GM18870 (cell line): Measurements from ENCODE around the gene EPB41L1.

ENCODE experiments used
- ATAC-seq: cut with Tn5 transposase; IDR thresholded peaks from one replicate; pipeline ENCODE4 v1.9.1; 2021; ENCODE audit warnings: moderate library complexity; ENCODE audit not compliant: unreplicated experiment

Gene EPB41L1

GRCh38 chr20:36153736-36154699 is 522 bp upstream of the EPB41L1 start:
- ATAC-seq: no peak

GRCh38 chr20:36155629-36155971 is 1.1 kb downstream of the EPB41L1 start:
- ATAC-seq: no peak

- no peak for ATAC-seq
Measured at GRCh38 chr20:36155991-36156390, 1.5 kb downstream of the EPB41L1 start.

DNA sequence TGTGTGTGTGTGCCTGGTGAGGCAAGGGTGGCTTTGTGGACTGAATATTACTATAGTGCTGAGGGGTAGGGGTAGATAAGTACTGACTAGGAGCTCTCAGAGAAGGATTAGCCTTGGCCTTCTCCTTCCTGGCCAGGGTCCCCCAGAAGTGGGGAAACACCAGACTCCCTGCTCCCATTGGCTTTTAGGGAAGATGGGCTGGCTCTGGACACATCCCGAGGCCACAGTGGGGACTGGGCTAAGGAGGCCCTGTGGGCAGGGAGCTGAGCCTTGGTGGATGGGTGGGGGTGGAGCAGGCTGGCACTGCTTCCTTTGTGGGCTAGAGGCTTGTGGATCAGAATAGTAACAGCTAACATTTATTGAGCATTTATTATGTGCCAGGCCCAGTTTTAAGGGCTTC is 3.1 kb downstream of the EPB41L1 start:
- ATAC-seq: no peak

DNA sequence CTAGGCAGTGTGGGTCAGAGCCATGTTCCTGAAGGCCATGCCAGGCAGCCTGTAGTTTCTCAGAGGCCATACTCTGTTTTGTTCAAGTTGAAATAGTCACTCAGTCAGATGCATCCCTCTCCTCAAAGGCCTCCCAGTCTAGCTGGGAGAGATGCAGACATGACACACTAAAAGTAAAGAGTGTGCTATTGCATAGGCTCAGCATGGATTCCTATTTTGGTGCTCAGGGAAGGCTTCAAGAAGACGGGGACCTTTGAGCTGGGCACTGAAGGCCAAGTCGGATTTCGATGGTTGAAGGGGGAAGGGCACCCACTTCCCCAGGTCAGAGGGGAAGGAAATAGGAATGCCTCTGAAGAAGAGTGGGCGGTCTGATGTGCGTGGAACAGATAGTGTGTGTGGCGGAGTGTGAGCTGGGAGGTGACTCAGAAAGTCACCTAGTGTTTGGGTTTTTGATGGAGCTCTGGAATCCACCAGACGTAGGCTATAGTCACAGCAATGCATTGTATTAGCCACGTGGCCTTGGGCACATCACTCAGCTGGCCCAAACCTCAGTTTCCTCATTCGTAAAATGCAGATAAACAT is 3.7 kb downstream of the EPB41L1 start:
- ATAC-seq: no peak

GRCh38 chr20:36159833-36160232 is 5.3 kb downstream of the EPB41L1 start:
- ATAC-seq: no peak

DNA sequence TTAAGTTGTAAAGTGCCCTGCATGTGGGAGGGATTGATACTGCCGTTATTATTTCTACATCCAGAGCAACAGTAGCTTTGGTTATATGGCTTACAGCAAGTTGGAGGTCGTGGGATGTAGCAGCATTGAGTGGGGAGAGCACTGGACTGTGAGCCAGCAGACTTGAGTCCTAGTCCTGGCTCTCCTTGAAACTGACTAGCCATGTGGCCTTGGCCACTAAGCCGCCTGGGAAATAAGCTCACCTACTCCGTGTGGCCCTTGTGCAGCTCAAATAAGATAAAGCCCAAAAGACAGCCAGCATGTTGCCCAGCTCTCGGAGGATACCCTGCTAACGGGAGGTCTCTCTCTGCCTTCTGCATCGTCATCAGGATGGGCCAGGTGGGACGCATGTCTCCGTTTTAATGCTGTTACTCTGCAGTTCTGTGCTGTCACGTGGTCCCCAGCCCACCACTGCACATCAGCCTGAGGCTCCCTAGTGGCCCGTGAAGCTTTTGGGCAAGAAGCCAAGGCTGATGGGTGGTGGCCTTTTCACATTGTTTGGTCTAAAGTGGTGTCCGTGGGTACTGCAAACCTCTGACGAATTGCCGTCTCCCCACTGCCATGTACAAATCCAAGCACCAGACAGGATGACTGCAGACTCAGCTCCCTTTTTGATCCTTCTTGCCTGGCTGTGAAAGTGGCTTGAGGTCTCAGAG is 7.9 kb downstream of the EPB41L1 start:
- no peak for ATAC-seq

GRCh38 chr20:36167902-36168503 is 13.5 kb downstream of the EPB41L1 start:
- ATAC-seq: no peak

DNA sequence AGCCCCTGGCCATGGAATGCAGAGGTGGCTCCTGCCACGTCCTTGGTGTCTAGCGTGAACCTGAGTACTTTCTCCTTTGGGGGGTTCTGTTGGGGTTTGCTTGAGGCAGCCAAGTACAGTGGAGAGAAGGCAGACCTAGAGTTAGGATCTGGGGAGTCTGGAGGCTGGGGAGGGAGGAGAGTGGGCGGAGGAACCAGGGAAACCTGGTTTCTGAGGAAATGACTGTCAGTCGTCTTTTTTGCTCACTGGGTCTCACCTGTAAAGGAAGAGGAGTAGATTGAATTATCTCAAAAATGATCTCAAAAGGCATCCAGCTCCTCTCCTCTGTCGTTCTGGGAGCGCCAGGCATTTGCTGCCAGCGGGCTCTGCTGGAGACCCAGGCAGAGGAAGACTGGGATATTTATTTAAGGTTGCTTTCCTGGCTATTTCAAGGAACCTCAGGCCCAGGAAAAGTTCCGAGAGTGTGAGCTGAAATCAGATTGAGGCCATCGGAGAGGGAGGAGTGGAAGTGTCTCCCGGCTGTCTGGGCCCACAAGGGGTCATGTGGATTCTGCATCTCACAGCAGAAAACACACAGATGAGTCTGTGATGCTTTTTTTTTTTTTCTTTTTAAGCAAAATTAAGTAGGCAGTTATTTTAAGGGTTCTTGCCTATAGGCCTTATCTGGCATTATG is 16.1 kb downstream of the EPB41L1 start:
- no peak for ATAC-seq

DNA sequence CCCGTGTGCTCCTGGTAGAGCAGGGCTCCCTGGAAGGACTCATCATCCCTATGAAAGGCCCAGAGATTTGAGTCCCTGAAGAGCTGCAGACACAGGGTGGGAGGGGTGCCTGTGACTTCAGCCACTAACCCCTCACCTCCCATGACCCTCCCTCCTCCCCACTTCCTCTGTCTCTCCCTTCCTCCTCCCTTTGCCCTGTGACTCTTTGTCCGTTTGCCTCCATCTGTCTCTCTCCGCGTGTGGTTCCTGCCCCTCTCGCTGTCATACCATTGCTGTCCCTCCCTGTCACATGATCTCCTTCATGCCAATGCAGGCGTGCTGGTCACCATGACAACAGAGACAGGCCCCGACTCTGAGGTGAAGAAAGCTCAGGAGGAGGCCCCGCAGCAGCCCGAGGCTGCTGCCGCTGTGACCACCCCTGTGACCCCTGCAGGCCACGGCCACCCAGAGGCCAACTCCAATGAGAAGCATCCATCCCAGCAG is 19.0 kb downstream of the EPB41L1 start:
- no peak for ATAC-seq

GRCh38 chr20:36175016-36175415 is 20.5 kb downstream of the EPB41L1 start:
- ATAC-seq: no peak

DNA sequence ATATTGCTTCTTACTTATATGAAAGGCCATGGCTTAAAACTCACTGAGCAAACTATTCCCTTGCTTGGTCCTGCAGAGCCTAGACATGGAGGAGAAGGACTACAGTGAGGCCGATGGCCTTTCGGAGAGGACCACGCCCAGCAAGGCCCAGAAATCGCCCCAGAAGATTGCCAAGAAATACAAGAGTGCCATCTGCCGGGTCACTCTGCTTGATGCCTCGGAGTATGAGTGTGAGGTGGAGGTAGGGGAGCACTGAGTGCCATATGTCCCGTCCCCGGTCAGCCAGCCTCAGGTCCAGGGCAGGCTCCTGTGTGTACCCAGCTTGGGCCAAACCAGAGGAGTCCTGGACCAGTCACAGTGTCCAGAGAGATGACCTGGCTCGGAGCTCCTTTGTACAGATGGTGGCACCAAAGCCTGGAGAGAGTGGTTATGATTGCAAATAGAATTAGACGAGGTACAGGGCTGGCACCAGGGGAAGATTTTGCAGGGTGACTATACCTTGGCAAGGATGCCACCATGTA is 21.0 kb downstream of the EPB41L1 start:
- ATAC-seq: no peak

GRCh38 chr20:36177716-36178115 is 23.2 kb downstream of the EPB41L1 start:
- ATAC-seq: no peak

- no peak for ATAC-seq
Measured at GRCh38 chr20:36179170-36179945, 24.8 kb downstream of the EPB41L1 start.

DNA sequence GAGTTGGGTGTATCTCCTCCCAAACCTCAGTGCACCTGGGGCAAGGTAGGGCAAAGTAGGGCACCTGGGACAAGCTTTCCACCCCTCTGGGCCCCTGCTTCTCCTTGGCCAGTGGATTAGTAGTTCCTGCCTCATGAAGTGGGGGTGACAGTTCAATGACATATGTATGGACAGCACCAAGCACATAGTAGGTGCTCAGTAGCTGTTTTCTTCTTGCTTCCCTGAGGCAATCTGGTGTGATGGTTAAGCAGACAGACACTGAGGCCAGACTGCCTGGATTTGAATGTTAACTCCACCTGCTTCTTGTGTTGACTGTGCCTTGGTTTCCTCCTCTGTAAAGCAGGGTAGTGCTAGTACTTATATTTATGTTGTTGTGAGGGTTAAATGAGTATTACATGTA is 25.8 kb downstream of the EPB41L1 start:
- ATAC-seq: no peak

- no peak for ATAC-seq
Measured at GRCh38 chr20:36181934-36182603, 27.5 kb downstream of the EPB41L1 start.

- no peak for ATAC-seq
Measured at GRCh38 chr20:36182604-36183154, 28.1 kb downstream of the EPB41L1 start.

GRCh38 chr20:36183155-36183944 is 28.8 kb downstream of the EPB41L1 start:
- no peak for ATAC-seq
